ENCODE measurements around the gene KAZN.

The KAZN gene

GRCh38 chr1:14666962-14667650, 68.6 kb downstream of the KAZN start:
- Histone ChIP-seq H3K9ac (ENCODE audit: low read depth, low read length) (no peak overlapping the region), H3K4me1 (ENCODE audit: control insufficient read depth, insufficient read depth, low read length) (no peaks in the 10 kb centered on the region), H3K4me3 (ENCODE audit: low read depth, low read length) (no peak overlapping the region), H3K27me3 (ENCODE audit: control insufficient read depth, insufficient read depth, low read length) (no peaks in the 10 kb centered on the region), H3K36me3 (ENCODE audit: control insufficient read depth, insufficient read depth, low read length) (no peaks in the 10 kb centered on the region), H3K9me3 (ENCODE audit: control insufficient read depth, insufficient read depth, low read length) (no peaks in the 10 kb centered on the region)

DNA sequence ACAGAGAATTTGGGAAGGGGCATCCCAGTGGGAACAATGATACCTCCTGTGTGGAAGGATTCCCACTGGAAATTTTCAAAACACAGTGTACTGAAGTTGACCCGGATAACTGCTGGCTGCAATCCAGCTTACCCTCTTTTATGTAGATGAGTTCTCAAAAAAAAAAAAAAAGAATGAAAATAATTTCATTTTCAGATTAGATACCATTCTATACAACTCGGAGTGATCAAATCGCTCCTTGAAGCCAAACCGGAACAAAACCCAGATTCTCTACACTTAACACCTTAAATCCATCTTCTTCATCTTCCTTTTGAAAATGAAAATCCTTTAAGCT, 69.1 kb downstream of the KAZN start:
- Histone ChIP-seq H3K36me3 (ENCODE audit: control insufficient read depth, insufficient read depth, low read length) (peaks cover under 1% of the 10 kb centered on the region), H3K4me1 (ENCODE audit: control insufficient read depth, insufficient read depth, low read length) (no peaks in the 10 kb centered on the region), H3K4me3 (ENCODE audit: low read depth, low read length) (no peak overlapping the region), H3K9ac (ENCODE audit: low read depth, low read length) (no peak overlapping the region), H3K9me3 (ENCODE audit: control insufficient read depth, insufficient read depth, low read length) (no peaks in the 10 kb centered on the region), H3K27me3 (ENCODE audit: control insufficient read depth, insufficient read depth, low read length) (no peaks in the 10 kb centered on the region)

DNA sequence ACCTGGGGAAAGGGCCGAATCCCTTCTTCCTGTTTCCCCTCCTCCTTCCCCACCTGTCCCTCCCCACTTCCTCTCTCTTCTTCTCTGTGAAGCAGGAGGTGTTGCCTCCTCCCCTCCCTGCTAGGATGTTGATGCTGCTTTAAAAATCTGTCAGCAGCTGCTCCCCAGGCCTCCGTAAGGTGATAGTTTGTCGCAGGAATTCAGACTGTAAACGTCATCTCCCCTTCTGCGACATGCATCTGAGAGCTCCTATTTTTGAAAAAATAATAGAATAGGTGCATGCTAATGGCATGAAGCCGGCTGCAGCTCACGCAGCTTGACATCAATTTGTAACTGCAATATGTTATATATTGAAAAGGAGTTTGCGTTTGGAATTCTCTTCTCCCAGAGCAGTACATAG, 70.1 kb downstream of the KAZN start:
- Histone ChIP-seq H3K36me3 (ENCODE audit: control insufficient read depth, insufficient read depth, low read length) (peaks cover 2% of the 10 kb centered on the region), H3K27me3 (ENCODE audit: control insufficient read depth, insufficient read depth, low read length) (no peaks in the 10 kb centered on the region), H3K4me1 (ENCODE audit: control insufficient read depth, insufficient read depth, low read length) (no peaks in the 10 kb centered on the region), H3K9ac (ENCODE audit: low read depth, low read length) (no peak overlapping the region), H3K9me3 (ENCODE audit: control insufficient read depth, insufficient read depth, low read length) (no peaks in the 10 kb centered on the region), H3K4me3 (ENCODE audit: low read depth, low read length) (no peak overlapping the region)

- Histone ChIP-seq H3K27me3 (ENCODE audit: control insufficient read depth, insufficient read depth, low read length) (no peaks in the 10 kb centered on the region), H3K36me3 (ENCODE audit: control insufficient read depth, insufficient read depth, low read length) (peaks cover 4% of the 10 kb centered on the region), H3K9me3 (ENCODE audit: control insufficient read depth, insufficient read depth, low read length) (peaks cover 6% of the 10 kb centered on the region), H3K4me1 (ENCODE audit: control insufficient read depth, insufficient read depth, low read length) (no peaks in the 10 kb centered on the region), H3K4me3 (ENCODE audit: low read depth, low read length) (no peak overlapping the region), H3K9ac (ENCODE audit: low read depth, low read length) (no peak overlapping the region)
Observed at GRCh38 chr1:14672005-14672404, 73.5 kb downstream of the KAZN start.

DNA sequence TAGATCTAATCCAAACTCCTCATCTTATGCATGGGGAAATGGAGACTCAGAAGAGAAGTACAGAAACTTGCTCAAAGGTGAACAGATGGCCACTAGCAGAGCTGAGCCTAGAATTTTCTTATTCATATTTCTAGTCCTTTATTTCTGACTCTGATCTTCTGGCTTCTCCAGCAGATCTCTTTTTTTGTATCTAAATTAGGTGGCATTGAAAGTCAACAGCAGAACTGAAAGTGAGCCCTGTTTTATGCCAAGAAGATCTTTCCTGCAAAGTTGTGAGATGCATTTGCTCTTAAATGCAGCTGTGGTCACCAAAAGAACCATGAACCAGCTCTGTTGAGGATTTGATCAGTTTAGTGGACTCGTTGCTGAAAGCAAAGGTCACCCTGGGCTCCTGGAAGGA, 75.5 kb downstream of the KAZN start:
- H3K9me3 ChIP-seq (ENCODE audit: control insufficient read depth, insufficient read depth, low read length): peaks cover 6% of the 10 kb centered on the region
- H3K4me3 ChIP-seq (ENCODE audit: low read depth, low read length): no peak overlapping the region
- H3K4me1 ChIP-seq (ENCODE audit: control insufficient read depth, insufficient read depth, low read length): peaks cover 11% of the 10 kb centered on the region
- peaks cover 4% of the 10 kb centered on the region for H3K36me3 ChIP-seq (ENCODE audit: control insufficient read depth, insufficient read depth, low read length)
- no peak overlapping the region for H3K9ac ChIP-seq (ENCODE audit: low read depth, low read length)
- no peaks in the 10 kb centered on the region for H3K27me3 ChIP-seq (ENCODE audit: control insufficient read depth, insufficient read depth, low read length)

GRCh38 chr1:14676400-14676799, 77.9 kb downstream of the KAZN start:
- peaks cover 15% of the 10 kb centered on the region for H3K4me1 ChIP-seq (ENCODE audit: control insufficient read depth, insufficient read depth, low read length)
- H3K4me3 ChIP-seq (ENCODE audit: low read depth, low read length): no peak overlapping the region
- H3K9me3 ChIP-seq (ENCODE audit: control insufficient read depth, insufficient read depth, low read length): peaks cover 6% of the 10 kb centered on the region
- H3K9ac ChIP-seq (ENCODE audit: low read depth, low read length): no peak overlapping the region
- peaks cover 4% of the 10 kb centered on the region for H3K36me3 ChIP-seq (ENCODE audit: control insufficient read depth, insufficient read depth, low read length)
- H3K27me3 ChIP-seq (ENCODE audit: control insufficient read depth, insufficient read depth, low read length): no peaks in the 10 kb centered on the region

GRCh38 chr1:14677292-14677971, 78.9 kb downstream of the KAZN start:
- peaks cover 6% of the 10 kb centered on the region for H3K9me3 ChIP-seq (ENCODE audit: control insufficient read depth, insufficient read depth, low read length)
- no peak overlapping the region for H3K4me3 ChIP-seq (ENCODE audit: low read depth, low read length)
- peaks cover 4% of the 10 kb centered on the region for H3K36me3 ChIP-seq (ENCODE audit: control insufficient read depth, insufficient read depth, low read length)
- H3K9ac ChIP-seq (ENCODE audit: low read depth, low read length): no peak overlapping the region
- no peaks in the 10 kb centered on the region for H3K27me3 ChIP-seq (ENCODE audit: control insufficient read depth, insufficient read depth, low read length)
- peaks cover 15% of the 10 kb centered on the region for H3K4me1 ChIP-seq (ENCODE audit: control insufficient read depth, insufficient read depth, low read length)

DNA sequence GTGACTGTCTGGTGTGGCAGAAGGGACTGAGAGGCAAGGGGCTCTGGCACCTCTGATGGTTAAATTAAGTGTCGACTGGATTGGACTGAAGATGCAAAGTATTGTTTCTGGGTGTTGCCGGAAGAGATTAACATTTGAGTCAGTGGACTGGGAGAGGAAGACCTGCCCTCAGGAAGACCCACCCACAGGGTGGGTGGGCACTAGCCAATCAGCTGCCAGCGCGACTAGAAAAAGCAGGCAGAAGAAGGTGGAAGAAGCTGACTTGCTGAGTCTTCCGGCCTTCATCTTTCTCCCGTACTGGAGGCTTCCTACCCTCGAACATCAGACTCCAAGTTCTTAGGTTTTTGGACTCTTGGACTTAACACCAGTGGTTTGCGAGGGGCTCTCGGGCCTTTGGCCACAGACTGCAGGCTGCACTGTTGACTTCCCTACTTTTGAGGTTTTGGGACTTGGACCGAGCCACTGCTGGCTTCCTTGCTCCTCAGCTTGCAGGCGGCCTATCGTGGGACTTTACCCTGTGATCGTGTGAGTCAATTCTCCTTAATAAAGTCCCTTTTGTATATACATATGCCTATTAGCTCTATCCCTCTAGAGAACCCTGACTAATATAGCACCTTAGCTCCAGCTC, 79.6 kb downstream of the KAZN start:
- Histone ChIP-seq H3K36me3 (ENCODE audit: control insufficient read depth, insufficient read depth, low read length) (peaks cover 2% of the 10 kb centered on the region), H3K4me1 (ENCODE audit: control insufficient read depth, insufficient read depth, low read length) (peaks cover 15% of the 10 kb centered on the region), H3K9ac (ENCODE audit: low read depth, low read length) (no peak overlapping the region), H3K27me3 (ENCODE audit: control insufficient read depth, insufficient read depth, low read length) (no peaks in the 10 kb centered on the region), H3K4me3 (ENCODE audit: low read depth, low read length) (no peak overlapping the region), H3K9me3 (ENCODE audit: control insufficient read depth, insufficient read depth, low read length) (peaks cover 6% of the 10 kb centered on the region)

DNA sequence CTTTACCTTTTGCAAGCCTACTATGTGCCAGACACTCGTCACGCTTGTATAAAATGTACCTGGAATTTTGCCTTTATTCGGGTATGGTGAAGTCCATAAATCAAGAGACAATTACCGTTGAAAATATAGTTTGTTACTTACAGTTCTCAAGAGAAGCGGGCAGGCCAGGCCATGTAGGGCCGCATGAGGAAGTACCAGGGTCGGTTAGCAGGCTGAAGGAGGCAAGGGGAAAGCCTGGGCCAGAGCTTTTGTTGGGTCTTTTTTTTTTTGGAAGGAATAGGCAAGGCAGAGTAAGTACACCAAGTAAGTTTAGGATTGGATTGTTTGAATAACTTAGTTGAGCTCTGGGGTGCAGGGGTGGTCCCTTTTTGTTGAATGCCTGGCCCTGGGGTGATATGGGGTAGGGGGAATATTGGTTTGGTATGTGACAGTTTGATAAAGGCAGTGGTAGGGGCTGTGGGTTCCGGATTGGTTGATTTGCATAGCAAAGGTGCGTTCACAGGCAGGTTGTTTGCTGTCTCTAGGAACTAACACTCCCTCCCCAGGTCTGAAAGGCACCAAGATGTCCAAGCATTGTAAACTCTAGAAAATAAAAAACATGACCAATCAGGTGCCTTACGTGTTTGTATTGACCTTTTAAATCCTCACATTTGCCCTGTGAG, 80.7 kb downstream of the KAZN start:
- H3K9ac ChIP-seq (ENCODE audit: low read depth, low read length): no peak overlapping the region
- no peak overlapping the region for H3K4me3 ChIP-seq (ENCODE audit: low read depth, low read length)
- H3K4me1 ChIP-seq (ENCODE audit: control insufficient read depth, insufficient read depth, low read length): peaks cover 15% of the 10 kb centered on the region
- H3K27me3 ChIP-seq (ENCODE audit: control insufficient read depth, insufficient read depth, low read length): no peaks in the 10 kb centered on the region
- peaks cover 2% of the 10 kb centered on the region for H3K36me3 ChIP-seq (ENCODE audit: control insufficient read depth, insufficient read depth, low read length)
- H3K9me3 ChIP-seq (ENCODE audit: control insufficient read depth, insufficient read depth, low read length): peaks cover 6% of the 10 kb centered on the region

- H3K4me3 ChIP-seq (ENCODE audit: low read depth, low read length): no peak overlapping the region
Observed at GRCh38 chr1:14681182-14681581, 82.7 kb downstream of the KAZN start.

GRCh38 chr1:14682941-14683621, 84.6 kb downstream of the KAZN start:
- no peaks in the 10 kb centered on the region for H3K9me3 ChIP-seq (ENCODE audit: control insufficient read depth, insufficient read depth, low read length)
- no peaks in the 10 kb centered on the region for H3K27me3 ChIP-seq (ENCODE audit: control insufficient read depth, insufficient read depth, low read length)
- peaks cover 14% of the 10 kb centered on the region for H3K4me1 ChIP-seq (ENCODE audit: control insufficient read depth, insufficient read depth, low read length)
- H3K36me3 ChIP-seq (ENCODE audit: control insufficient read depth, insufficient read depth, low read length): no peaks in the 10 kb centered on the region
- H3K9ac ChIP-seq (ENCODE audit: low read depth, low read length): no peak overlapping the region
- H3K4me3 ChIP-seq (ENCODE audit: low read depth, low read length): no peak overlapping the region

More at GRCh38 chr1:14681182-14681581, 82.7 kb downstream of the KAZN start:
- Histone ChIP-seq H3K9ac (ENCODE audit: low read depth, low read length) (no peak overlapping the region), H3K27me3 (ENCODE audit: control insufficient read depth, insufficient read depth, low read length) (no peaks in the 10 kb centered on the region), H3K36me3 (ENCODE audit: control insufficient read depth, insufficient read depth, low read length) (peaks cover under 1% of the 10 kb centered on the region), H3K4me1 (ENCODE audit: control insufficient read depth, insufficient read depth, low read length) (peaks cover 15% of the 10 kb centered on the region), H3K9me3 (ENCODE audit: control insufficient read depth, insufficient read depth, low read length) (peaks cover 4% of the 10 kb centered on the region)
